SKM-1 (cell line): ENCODE results near the gene PTPN2.

Experiments
- DNase-seq: peaks from one replicate; lab custom pipeline; 2025; ENCODE audit not compliant: unreplicated experiment; lab: John Stamatoyannopoulos, UW

The PTPN2 gene

DNA sequence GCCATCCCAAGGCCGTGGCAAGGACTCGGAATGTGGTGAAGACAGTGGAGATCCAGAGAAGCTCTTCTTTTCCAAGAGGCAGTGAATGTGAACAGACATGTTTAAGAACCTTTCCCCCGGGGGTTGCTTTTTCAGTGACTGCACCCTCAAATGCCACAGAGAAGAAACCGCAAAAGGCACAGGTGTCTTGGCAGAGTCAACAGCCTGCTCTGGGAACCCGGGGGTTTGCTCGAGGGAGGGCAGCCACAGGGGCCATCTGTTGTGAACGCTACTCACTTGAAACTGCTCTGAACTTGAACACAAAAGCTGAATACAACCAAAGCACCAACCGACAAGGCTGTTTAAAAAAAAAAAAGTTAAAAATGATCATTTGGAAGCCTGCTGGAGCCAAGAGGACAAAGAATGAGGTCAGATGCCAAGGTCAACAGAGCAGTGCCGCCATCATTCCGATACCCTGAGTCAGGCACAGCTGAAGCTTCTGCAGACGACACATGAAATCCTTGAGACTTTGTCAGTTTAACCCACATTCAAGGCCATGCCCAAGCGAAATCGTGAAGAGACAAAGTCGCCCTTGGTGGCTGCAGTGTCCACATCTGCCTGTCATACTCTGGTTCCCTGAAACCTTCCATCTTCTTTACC lies 133.8 kb downstream of the PTPN2 start:
- no peak for DNase-seq

DNA sequence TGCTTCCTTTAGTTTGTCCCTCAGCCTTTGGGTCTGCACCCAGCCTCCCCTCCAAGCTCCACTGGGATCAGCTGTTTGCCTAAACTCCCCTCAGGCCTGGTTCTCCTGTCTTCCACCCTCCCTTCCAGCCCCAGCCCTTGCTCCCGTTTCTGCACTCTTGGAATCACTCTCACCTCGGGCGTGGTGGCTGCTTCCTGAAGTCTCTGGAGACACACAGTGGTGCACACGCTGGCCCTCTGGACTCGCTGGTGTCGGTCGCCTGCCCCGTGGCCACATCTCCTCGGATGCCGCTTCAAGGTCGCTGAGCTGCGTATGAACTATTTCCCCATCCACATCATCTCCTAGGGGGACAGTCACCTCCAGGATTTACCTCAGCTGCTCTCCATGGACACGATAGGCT lies 134.9 kb downstream of the PTPN2 start:
- DNase-seq, result no peak

DNA sequence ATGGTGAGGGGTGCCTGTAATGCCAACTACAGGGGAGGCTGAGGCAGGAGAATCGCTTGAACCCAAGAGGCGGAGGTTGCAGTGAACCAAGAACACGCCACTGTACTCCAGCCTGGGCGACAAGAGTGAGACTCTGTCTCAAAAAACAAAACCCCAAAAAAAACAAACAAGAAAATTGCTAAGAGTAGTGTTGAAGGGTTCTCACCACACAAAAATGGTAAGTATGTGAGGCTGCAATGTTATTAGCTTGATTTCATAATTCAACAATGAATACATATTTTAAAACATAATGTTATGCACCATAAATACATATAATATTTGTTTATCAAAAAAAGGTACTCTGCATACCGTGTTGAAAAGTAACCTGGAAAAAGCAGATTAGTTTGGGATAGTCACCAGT lies 135.4 kb downstream of the PTPN2 start:
- DNase-seq, result no peak

DNA sequence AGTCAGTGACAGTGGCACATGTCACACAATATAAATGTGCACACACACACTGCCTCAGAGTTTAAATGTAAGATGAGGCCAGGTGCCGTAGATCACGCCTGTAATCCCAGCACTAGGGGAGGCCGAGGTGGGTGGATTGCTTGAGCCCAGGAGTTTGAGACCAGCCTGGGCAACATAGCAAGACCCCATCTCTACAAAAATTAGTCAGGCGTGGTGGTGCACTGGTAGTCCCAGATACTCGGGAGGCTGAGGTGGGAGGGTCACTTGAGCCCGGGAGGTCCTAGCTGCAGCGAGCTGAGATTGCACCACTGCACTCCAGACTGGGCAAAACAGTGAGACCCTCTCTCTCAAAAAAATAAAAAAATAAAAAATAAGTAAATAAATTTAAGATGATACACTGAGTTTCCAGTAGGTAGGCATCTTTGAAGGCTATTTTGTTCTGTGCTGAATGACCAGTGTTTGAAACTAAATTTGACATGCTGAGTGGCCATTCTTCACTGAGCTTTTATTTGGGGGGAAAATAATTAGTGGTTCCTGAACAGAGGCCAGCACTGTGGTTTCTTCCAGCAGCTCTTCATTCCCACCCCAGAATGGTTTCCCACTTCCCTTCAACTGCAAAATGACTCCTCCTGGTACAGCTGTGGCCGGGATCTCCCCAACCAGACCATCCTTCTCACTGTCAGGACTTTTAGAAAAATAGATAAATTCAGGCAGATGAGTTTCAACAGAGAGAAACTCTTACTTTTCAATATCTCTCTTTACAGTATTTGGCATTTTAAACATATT lies 136.3 kb downstream of the PTPN2 start:
- no peak for DNase-seq

DNA sequence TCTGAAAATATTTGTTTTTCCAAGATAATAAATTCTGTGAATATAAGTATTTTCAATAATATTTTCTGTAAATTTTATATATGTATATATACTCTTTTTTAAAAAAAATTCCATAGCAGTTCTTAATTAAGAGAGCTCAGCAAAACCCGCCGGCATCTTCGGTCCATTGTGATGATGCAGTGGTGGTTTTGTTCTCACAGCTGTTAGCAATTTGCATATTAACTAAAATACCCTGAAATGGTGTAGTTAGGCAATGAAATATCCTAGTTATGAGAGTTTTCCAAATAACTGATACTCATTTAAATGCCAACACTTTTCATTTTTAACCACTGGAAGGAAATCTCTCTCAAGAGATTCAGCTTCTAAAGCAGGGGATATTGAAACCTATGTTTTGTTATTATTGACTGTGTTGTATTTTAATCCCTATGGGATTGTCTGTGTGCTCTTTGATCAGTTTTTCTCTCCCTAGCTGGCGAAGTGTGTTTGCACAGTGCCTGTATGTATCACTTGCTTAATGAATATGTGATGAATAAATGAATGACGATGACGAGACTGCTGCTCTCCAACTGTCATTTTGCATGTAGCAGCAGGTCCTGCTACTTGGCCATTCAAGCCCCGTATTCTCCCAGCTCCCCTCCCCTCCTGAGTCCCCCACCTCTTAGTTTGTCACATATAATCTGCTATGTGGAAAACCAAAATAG lies 138.8 kb downstream of the PTPN2 start:
- DNase-seq, result no peak

DNA sequence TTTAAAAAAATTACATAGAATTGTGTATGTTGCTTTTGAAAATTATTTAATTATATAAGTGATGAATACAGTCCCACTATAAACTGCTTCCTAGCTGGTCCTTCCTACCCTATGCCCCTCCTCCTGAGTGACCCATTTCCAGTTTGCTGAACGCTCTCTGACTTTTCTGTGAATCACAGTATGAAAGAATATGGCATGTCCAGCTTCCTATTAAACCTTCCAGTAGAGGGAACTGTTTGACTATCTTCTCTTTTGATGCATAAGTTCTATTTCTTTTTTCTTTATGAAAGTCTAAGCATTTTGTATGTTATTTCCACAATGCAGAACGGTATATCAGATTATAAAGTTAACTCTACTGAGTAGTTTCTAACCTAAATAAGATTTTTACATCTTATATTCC lies 139.9 kb downstream of the PTPN2 start:
- peak; percentile 13 for DNase-seq

DNA sequence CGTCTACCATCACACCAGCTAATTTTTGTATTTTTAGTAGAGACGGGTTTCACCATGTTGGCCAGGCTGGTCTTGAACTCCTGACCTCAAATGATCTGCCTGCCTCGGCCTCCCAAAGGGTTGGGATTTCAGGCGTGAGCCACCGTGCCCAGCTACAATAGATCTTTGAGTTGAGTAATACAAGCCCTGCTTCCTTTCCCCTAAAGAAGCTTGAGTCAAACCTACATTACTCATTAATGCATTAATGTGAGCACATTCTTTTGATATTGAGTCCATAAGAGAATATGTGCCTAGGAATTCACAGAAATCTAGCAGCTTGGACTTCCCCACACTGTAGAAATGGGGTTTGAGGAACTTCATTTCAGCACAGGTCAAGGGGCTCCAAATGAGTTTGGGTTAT lies 141.6 kb downstream of the PTPN2 start:
- DNase-seq, result no peak
